Heart left ventricle (tissue), 16 donors: Measurements from ENCODE around the gene NAXD. TPM values are rescaled to one million over a fixed set of nuclear protein-coding genes. Genes with fewer than 3 reads are reported as not detected.

ENCODE experiments used
- ATAC-seq, 4 donors: fragments of 200-7000 bp; cut with Tn5 transposase; one replicate each; pipeline ENCODE4 v1.9.1; 2020 to 2022; ENCODE audit warnings: moderate library complexity in 4 of 4, mild to moderate bottlenecking in 3 of 4, moderate number of reproducible peaks in 1 of 4
- DNase-seq, 5 donors: peaks; one replicate each; pipeline ENCODE4 v3.0.0-alpha.2; 2020
- H3K27ac ChIP-seq, 12 donors: fragments of 200-600 bp; sonication (generic) in 4 of 12; one replicate each; pipeline versions ENCODE4 v1.5.0 to v1.8.0; 2016 to 2022; ENCODE audit warnings: mild to moderate bottlenecking in 2 of 12
- H3K27me3 ChIP-seq, 9 donors: fragments of 200-600 bp; sonication (generic) in 2 of 9; one replicate each; pipeline versions ENCODE4 v1.5.1 to v1.8.0; 2016 to 2022; ENCODE audit warnings: mild to moderate bottlenecking in 3 of 9
- H3K36me3 ChIP-seq, 9 donors: fragments of 200-600 bp; sonication (generic) in 2 of 9; one replicate each; pipeline versions ENCODE4 v1.5.0 to v1.8.0; 2018 to 2022; ENCODE audit warnings: mild to moderate bottlenecking in 2 of 9
- H3K4me1 ChIP-seq, 12 donors: fragments of 200-600 bp; sonication (generic) in 4 of 12; one replicate each; pipeline versions ENCODE4 v1.5.0 to v1.8.0; 2016 to 2022; ENCODE audit warnings: mild to moderate bottlenecking in 3 of 12
- H3K4me3 ChIP-seq, 12 donors: fragments of 200-600 bp; sonication (generic) in 4 of 12; one replicate each; pipeline versions ENCODE4 v1.5.0 to v1.8.0; 2017 to 2022; ENCODE audit warnings: mild to moderate bottlenecking in 9 of 12, moderate library complexity in 4 of 12
- H3K9me3 ChIP-seq, 12 donors: fragments of 200-600 bp; sonication (generic) in 4 of 12; one replicate each; pipeline versions ENCODE4 v1.5.0 to v1.8.0; 2016 to 2022; ENCODE audit warnings: mild to moderate bottlenecking in 1 of 12
- POLR2A ChIP-seq, 2 donors: fragments of 450-650 bp; IDR thresholded peaks; one replicate each; pipeline ENCODE4 v1.6.1; 2017; ENCODE audit warnings: antibody characterized with exemption in 2 of 2, mild to moderate bottlenecking in 2 of 2, moderate library complexity in 2 of 2
- WGBS, 4 donors: extraction: QIAGEN DNeasy Blood & Tissue Kit in 2 of 4; methylation state at CpG; one replicate each; pipeline versions ENCODE4 v1.1.5 to v1.1.7; 2013 to 2018; 5-methylcytosine and 5-hydroxymethylcytosine counted together
- intact Hi-C, 10 donors: fragments of 100-400 bp; cut with DNase I; formaldehyde crosslinking; loops; one replicate each; pipeline versions ENCODE4 v1.11.1 to v1.14.2; 2022
- polyA plus RNA-seq, 2 donors: library from polyadenylated mRNA; stranded (reverse); fragments of 200-250 nt; gene quantifications; one replicate each; pipeline ENCODE4 v1.2.3, GENCODE V29; 2013
- total RNA-seq, 9 donors: library from RNA; depleted of rRNA in 2 of 9; stranded (reverse); fragments of >200 nt in 2 of 9; fragmentation: NEBNext Ultra II Directional in 3 of 9; extraction: Animal tissue kit (Norgen Biotek cat#: 25700) in 3 of 9; gene quantifications; one replicate each; pipeline versions ENCODE4 v1.1.0 to v1.2.4, GENCODE V29; 2016 to 2023
- TF ChIP-seq, protein P1 (sequence below), 12 donors: fragments of 200-600 bp; sonication (generic) in 4 of 12; IDR thresholded peaks; one replicate each; pipeline versions ENCODE4 v1.5.0 to v1.8.0; 2018 to 2022; ENCODE audit warnings: antibody characterized with exemption in 12 of 12, mild to moderate bottlenecking in 5 of 12
- donor health status: ischemic (EF 13 %, LVEDD 7.1; RV severe dilation, severe dysfunction).
- donor health status: healthy with polysubstance abuse.
- donor health status: DM: no; HTN: yes; CAD: no.
- donor health status: DM: no; HTN: no; CAD: no.
- donor health status: ischemic (EF 25% LVEDD 6.9; RV normal size, moderate dysfunction).
- donor health status: ischemic (EF 25% LVEDD 5.7; RV mildly dilated, moderate dysfunction).
- donor health status: healthy.
- donor health status: DM: yes; HTN: yes; CAD: no.
- donor health status: ischemic (EF 35%, LVEDD 5.7; RV mildly dilated, moderate dysfunction).
- donor health status: nonischemic (EF 11% LVEDD 7.7; RV severe dilation, severe dysfunction).
- donor health status: DM: yes; HTN: yes; CAD: no.
- donor health status: PGD.
- donor health status: ischemic (EF 29% LVEDD 5.4; RV normal size, mild dysfunction).
- donor health status: nonischemic (EF 23%, LVEDD 6.1; RV moderate dilation, normal function).

NAXD gene
- total and polyA plus RNA-seq, 11 donors: 19.2 to 31.4 (median 23.4) TPM

GRCh38 chr13:110642291-110642981, 27.1 kb downstream of the NAXD start:
- H3K27ac ChIP-seq: no peak overlapping the region
- no peaks in the 10 kb centered on the region for H3K27me3 ChIP-seq
- DNase-seq: peak in 1 of 5 donors; percentile 61
- H3K4me3 ChIP-seq: no peak overlapping the region
- H3K4me1 ChIP-seq: peaks cover 0 to 33% (median 15%) of the 10 kb centered on the region in 12 donors
- intact Hi-C loops: no loop called here
- TF ChIP-seq, protein P1, sequence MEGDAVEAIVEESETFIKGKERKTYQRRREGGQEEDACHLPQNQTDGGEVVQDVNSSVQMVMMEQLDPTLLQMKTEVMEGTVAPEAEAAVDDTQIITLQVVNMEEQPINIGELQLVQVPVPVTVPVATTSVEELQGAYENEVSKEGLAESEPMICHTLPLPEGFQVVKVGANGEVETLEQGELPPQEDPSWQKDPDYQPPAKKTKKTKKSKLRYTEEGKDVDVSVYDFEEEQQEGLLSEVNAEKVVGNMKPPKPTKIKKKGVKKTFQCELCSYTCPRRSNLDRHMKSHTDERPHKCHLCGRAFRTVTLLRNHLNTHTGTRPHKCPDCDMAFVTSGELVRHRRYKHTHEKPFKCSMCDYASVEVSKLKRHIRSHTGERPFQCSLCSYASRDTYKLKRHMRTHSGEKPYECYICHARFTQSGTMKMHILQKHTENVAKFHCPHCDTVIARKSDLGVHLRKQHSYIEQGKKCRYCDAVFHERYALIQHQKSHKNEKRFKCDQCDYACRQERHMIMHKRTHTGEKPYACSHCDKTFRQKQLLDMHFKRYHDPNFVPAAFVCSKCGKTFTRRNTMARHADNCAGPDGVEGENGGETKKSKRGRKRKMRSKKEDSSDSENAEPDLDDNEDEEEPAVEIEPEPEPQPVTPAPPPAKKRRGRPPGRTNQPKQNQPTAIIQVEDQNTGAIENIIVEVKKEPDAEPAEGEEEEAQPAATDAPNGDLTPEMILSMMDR (IDR thresholded peaks at IDR 0.05): no peak
- TF ChIP-seq POLR2A (IDR thresholded peaks at IDR 0.05): no peak
- peaks cover 0 to 90% (median 66%) of the 10 kb centered on the region in 9 donors for H3K36me3 ChIP-seq
- WGBS, 4 donors: 93 to 97% (median 95%) methylated on average over 15 to 40 of the region's 40 CpGs
- no peaks in the 10 kb centered on the region for H3K9me3 ChIP-seq
- no peak for ATAC-seq

DNA sequence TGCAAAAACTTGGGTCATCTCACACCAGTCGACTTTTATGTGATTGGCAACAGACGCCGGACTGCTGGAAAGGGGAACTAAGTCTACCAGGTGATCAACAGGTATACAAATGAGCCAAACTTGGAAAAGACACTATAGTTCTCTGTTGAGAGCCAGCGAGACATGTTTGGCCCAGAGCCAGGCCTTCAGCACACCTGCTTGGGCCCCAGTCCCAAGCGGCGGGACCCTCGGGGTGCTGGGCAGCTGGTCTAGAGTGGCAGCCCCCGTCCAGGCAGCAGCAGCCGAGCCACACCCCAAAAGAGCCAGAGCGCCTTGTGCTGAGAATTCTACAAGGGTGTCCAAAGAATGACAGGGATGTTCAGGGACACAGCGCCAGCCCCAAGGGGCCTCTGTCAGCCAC, 28.0 kb downstream of the NAXD start:
- Histone ChIP-seq H3K27me3 (no peaks in the 10 kb centered on the region), H3K4me1 (peaks cover 0 to 33% (median 15%) of the 10 kb centered on the region in 12 donors), H3K4me3 (no peak overlapping the region), H3K27ac (no peak overlapping the region), H3K9me3 (no peaks in the 10 kb centered on the region), H3K36me3 (peaks cover 0 to 81% (median 57%) of the 10 kb centered on the region in 9 donors)
- TF ChIP-seq, protein P1 (IDR thresholded peaks at IDR 0.05): no peak
- TF ChIP-seq POLR2A (IDR thresholded peaks at IDR 0.05): no peak
- ATAC-seq: no peak
- WGBS, 4 donors: 71 to 89% (median 87%) methylated on average over 9 to 11 of the region's 11 CpGs
- intact Hi-C loops: no loop called here
- peak in 1 of 5 donors; percentile 45 for DNase-seq

DNA sequence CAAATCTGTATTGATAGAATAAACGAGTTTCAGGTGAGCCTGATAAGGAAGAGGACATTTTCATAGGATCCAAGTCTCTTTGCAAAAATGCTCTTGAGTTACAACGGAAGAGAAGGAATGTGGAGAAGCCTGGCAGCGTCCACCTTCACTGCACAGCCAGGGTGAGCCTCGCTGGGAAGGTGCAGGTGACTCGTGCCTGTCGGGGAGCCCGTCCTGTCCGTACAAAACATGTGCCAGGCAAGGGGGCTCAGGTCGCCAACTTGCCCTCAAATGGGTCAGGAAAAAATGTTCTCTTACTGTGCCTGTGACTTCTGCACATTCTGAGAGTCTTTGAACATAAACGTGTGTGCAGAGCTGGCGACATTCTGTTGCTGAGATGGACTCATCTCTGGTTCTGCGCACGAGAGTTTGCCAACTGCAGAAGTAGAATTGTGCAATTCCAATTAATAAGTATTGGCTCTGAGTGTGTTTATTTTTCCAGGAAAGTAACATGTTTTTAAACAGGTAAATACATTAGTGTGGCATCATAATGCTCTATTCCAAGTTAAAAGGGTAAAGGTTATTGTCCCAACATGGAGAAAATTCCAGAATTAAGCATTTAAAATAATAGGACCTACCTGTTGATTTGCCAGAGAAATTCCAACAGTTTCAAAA, 28.6 kb downstream of the NAXD start:
- no peak for ATAC-seq
- DNase-seq: no peak

More for the DNA sequence above, 28.6 kb downstream of the NAXD start:
- intact Hi-C loops: loop anchor here in 1 of 10 donors (2.0 kb wide), 1 partner anchor 51 kb away; no protein-coding TSS in a partner anchor
- Histone ChIP-seq H3K9me3 (no peaks in the 10 kb centered on the region), H3K4me3 (no peak overlapping the region), H3K36me3 (peaks cover 0 to 76% (median 51%) of the 10 kb centered on the region in 9 donors), H3K4me1 (peaks cover 0 to 33% (median 15%) of the 10 kb centered on the region in 12 donors), H3K27me3 (no peaks in the 10 kb centered on the region), H3K27ac (peak overlapping the region in 1 of 12 donors; percentile 51)
- TF ChIP-seq, protein P1 (IDR thresholded peaks at IDR 0.05): no peak
- TF ChIP-seq POLR2A (IDR thresholded peaks at IDR 0.05): no peak
- 73 to 88% (median 84%) methylated on average over 13 of the region's 13 CpGs for WGBS, 4 donors
